Urinary bladder (tissue), 4 donors: ENCODE results near the gene B4GALT2. TPM values are rescaled to one million over a fixed set of nuclear protein-coding genes. Genes with fewer than 3 reads are reported as not detected.

Experiments used
- DNase-seq: peaks from one replicate; pipeline ENCODE4 v3.0.0-alpha.2; 2015; ENCODE audit errors: extremely low spot score
- H3K27ac ChIP-seq: one replicate; pipeline ENCODE4 v1.5.1; 2013; ENCODE audit warnings: low read depth, mild to moderate bottlenecking, moderate library complexity
- H3K36me3 ChIP-seq: one replicate; pipeline ENCODE4 v1.6.1; 2013; ENCODE audit warnings: mild to moderate bottlenecking, moderate library complexity; ENCODE audit not compliant: insufficient read depth
- H3K4me1 ChIP-seq: one replicate; pipeline ENCODE4 v1.6.1; 2013; ENCODE audit warnings: mild to moderate bottlenecking, moderate library complexity; ENCODE audit not compliant: insufficient read depth
- H3K4me3 ChIP-seq: one replicate; pipeline ENCODE4 v1.5.1; 2013; ENCODE audit warnings: low read depth, low read length
- whole genome bisulfite sequencing: extraction: QIAGEN DNeasy Blood & Tissue Kit; methylation state at CpG from one replicate; pipeline ENCODE4 v1.1.7; 2013; 5-methylcytosine and 5-hydroxymethylcytosine counted together
- polyA plus RNA-seq: library from polyadenylated mRNA; stranded (reverse); fragments of 200-250 nt; gene quantifications from one replicate; pipeline ENCODE4 v1.2.3, GENCODE V29; 2013
- total RNA-seq: library from RNA; depleted of rRNA; stranded (reverse); fragments of >200 nt; gene quantifications from one replicate; pipeline ENCODE4 v1.2.3, GENCODE V29; 2014
- donor health status: healthy with polysubstance abuse.
- donor health status: healthy.

Gene B4GALT2
- 35.2 TPM for total RNA-seq
- polyA plus RNA-seq = 55.9 TPM

- DNase-seq = no peak
- peak within 1 kb of the TSS; percentile 73 for H3K4me3 ChIP-seq
- 6% methylated on average over 47 of the region's 54 CpGs for WGBS
These were observed at the start of gene B4GALT2 for GRCh38 chr1:43978551-43979260. B4GALT2 (plus strand) TSS chr1:43979210; CDS start chr1:43981161, 1,951 bp downstream.

GRCh38 chr1:43930168-43930948 is 48.7 kb upstream of the B4GALT2 start:
- H3K4me1 ChIP-seq = no peaks in the 10 kb centered on the region
- no peak overlapping the region for H3K4me3 ChIP-seq
- H3K36me3 ChIP-seq = no peaks in the 10 kb centered on the region
- no peak for DNase-seq
- no peak overlapping the region for H3K27ac ChIP-seq
- WGBS = 93% methylated on average over 10 of the region's 10 CpGs

More at GRCh38 chr1:43978551-43979260, at the start of gene B4GALT2:
- Histone ChIP-seq H3K27ac (no peak within 1 kb of the TSS), H3K36me3 (no peaks in the 10 kb centered on the region), H3K4me1 (no peaks in the 10 kb centered on the region)

GRCh38 chr1:43930949-43931275 is 48.1 kb upstream of the B4GALT2 start:
- Histone ChIP-seq H3K36me3 (no peaks in the 10 kb centered on the region), H3K4me3 (no peak overlapping the region), H3K4me1 (no peaks in the 10 kb centered on the region), H3K27ac (no peak overlapping the region)
- whole genome bisulfite sequencing = 67% methylated on average over 4 of the region's 4 CpGs
- DNase-seq = no peak

- WGBS = 92% methylated on average over 13 of the region's 13 CpGs
- DNase-seq = no peak
- Histone ChIP-seq H3K4me3 (no peak overlapping the region), H3K4me1 (no peaks in the 10 kb centered on the region), H3K36me3 (no peaks in the 10 kb centered on the region), H3K27ac (no peak overlapping the region)
These were observed 47.0 kb upstream of the B4GALT2 start for GRCh38 chr1:43931711-43932660.

- no peaks in the 10 kb centered on the region for H3K4me1 ChIP-seq
- H3K4me3 ChIP-seq = no peak overlapping the region
- 29% methylated on average over 8 of the region's 8 CpGs for WGBS
- no peak overlapping the region for H3K27ac ChIP-seq
- DNase-seq = no peak
- H3K36me3 ChIP-seq = no peaks in the 10 kb centered on the region
These were observed 46.1 kb upstream of the B4GALT2 start for GRCh38 chr1:43932786-43933385.

- Histone ChIP-seq H3K4me1 (no peaks in the 10 kb centered on the region), H3K4me3 (peak within 1 kb of the TSS; percentile 22), H3K36me3 (no peaks in the 10 kb centered on the region), H3K27ac (no peak within 1 kb of the TSS)
- 4% methylated on average over 42 of the region's 42 CpGs for WGBS
- DNase-seq = peak; percentile 31
These were observed 45.5 kb upstream of the B4GALT2 start, which contains the start of gene ARTN for GRCh38 chr1:43933386-43934100. ARTN (plus strand) TSS chr1:43933801; CDS start chr1:43935657, 1,856 bp downstream.

GRCh38 chr1:43934101-43934985 is 44.7 kb upstream of the B4GALT2 start:
- H3K4me1 ChIP-seq = no peaks in the 10 kb centered on the region
- WGBS = 35% methylated on average over 13 of the region's 13 CpGs
- H3K4me3 ChIP-seq = no peak overlapping the region
- no peaks in the 10 kb centered on the region for H3K36me3 ChIP-seq
- no peak overlapping the region for H3K27ac ChIP-seq
- DNase-seq = no peak

GRCh38 chr1:43934986-43935324 is 44.1 kb upstream of the B4GALT2 start:
- H3K4me1 ChIP-seq = no peaks in the 10 kb centered on the region
- no peak overlapping the region for H3K27ac ChIP-seq
- no peak overlapping the region for H3K4me3 ChIP-seq
- no peak for DNase-seq
- H3K36me3 ChIP-seq = no peaks in the 10 kb centered on the region
- 42% methylated on average over 5 of the region's 5 CpGs for whole genome bisulfite sequencing

GRCh38 chr1:43935711-43936427 is 43.1 kb upstream of the B4GALT2 start:
- Histone ChIP-seq H3K27ac (no peak overlapping the region), H3K36me3 (no peaks in the 10 kb centered on the region), H3K4me3 (peak overlapping the region; percentile 47), H3K4me1 (no peaks in the 10 kb centered on the region)
- no peak for DNase-seq
- WGBS = 9% methylated on average over 48 of the region's 48 CpGs

GRCh38 chr1:43936431-43937151 is 42.4 kb upstream of the B4GALT2 start:
- no peak for DNase-seq
- 10% methylated on average over 56 of the region's 56 CpGs for WGBS

GRCh38 chr1:43937179-43937865 is 41.7 kb upstream of the B4GALT2 start:
- WGBS = 85% methylated on average over 8 of the region's 8 CpGs
- no peak overlapping the region for H3K4me3 ChIP-seq
- no peaks in the 10 kb centered on the region for H3K4me1 ChIP-seq
- no peaks in the 10 kb centered on the region for H3K36me3 ChIP-seq
- DNase-seq = no peak
- H3K27ac ChIP-seq = no peak overlapping the region

More at GRCh38 chr1:43936431-43937151, 42.4 kb upstream of the B4GALT2 start:
- Histone ChIP-seq H3K4me1 (no peaks in the 10 kb centered on the region), H3K4me3 (peak overlapping the region; percentile 47), H3K27ac (no peak overlapping the region), H3K36me3 (no peaks in the 10 kb centered on the region)
